ENCODE data around the gene LRP1B.

DNA sequence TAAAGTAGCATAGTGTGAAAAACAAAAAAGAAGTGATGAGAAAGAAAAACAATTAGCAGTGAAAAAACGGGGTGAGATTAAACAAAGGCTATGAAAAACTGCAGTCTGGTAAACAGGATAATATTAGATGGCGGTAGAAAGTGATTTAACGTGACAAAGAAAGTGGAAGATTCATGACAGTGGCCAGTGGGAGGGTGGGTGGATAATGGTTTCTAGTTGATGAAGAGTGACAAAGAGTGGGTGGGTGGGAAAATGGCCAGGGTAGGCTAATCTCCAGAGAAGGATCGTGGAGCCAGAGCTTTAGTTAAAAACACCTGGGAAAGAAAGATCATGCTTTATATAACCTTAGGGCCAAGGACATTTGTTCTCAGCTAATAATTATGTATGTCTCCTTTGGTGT, 1667.8 kb downstream of the LRP1B start:
- TF ChIP-seq, protein P1, sequence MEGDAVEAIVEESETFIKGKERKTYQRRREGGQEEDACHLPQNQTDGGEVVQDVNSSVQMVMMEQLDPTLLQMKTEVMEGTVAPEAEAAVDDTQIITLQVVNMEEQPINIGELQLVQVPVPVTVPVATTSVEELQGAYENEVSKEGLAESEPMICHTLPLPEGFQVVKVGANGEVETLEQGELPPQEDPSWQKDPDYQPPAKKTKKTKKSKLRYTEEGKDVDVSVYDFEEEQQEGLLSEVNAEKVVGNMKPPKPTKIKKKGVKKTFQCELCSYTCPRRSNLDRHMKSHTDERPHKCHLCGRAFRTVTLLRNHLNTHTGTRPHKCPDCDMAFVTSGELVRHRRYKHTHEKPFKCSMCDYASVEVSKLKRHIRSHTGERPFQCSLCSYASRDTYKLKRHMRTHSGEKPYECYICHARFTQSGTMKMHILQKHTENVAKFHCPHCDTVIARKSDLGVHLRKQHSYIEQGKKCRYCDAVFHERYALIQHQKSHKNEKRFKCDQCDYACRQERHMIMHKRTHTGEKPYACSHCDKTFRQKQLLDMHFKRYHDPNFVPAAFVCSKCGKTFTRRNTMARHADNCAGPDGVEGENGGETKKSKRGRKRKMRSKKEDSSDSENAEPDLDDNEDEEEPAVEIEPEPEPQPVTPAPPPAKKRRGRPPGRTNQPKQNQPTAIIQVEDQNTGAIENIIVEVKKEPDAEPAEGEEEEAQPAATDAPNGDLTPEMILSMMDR (IDR thresholded peaks at IDR 0.05) = no peak
- TF ChIP-seq POLR2A (IDR thresholded peaks at IDR 0.05) = no peak
